Mesodermal cell (in vitro differentiated cells): Measurements from ENCODE around the gene MGAT4A.

Source experiments
- H3K27ac ChIP-seq: 2 replicates; pipeline ENCODE4 v1.7.0; 2013; ENCODE audit warnings: mild to moderate bottlenecking, low read depth, low read length, moderate library complexity; ENCODE audit not compliant: severe bottlenecking
- H3K36me3 ChIP-seq: 2 replicates; pipeline ENCODE4 v1.7.1; 2013; ENCODE audit warnings: mild to moderate bottlenecking, low read length, moderate library complexity; ENCODE audit not compliant: control insufficient read depth, insufficient read depth
- H3K4me1 ChIP-seq: one replicate; pipeline ENCODE4 v1.7.1; 2013; ENCODE audit warnings: mild to moderate bottlenecking, low read length; ENCODE audit not compliant: insufficient read depth, control insufficient read depth, poor library complexity, severe bottlenecking
- H3K4me3 ChIP-seq: 2 replicates; pipeline ENCODE4 v1.7.0; 2013; ENCODE audit warnings: low read length, control low read depth, mild to moderate bottlenecking; ENCODE audit not compliant: insufficient read depth, poor library complexity, severe bottlenecking; ENCODE audit errors: extremely low read depth
- H3K9me3 ChIP-seq: 2 replicates; pipeline ENCODE4 v1.7.1; 2013; ENCODE audit warnings: mild to moderate bottlenecking, low read length, moderate library complexity; ENCODE audit not compliant: control insufficient read depth
- WGBS, 2 experiments: methylation state at CpG; one replicate each; pipeline ENCODE4 v1.1.5; 2013; ENCODE audit warnings: missing lambda C conversion rate in 2 of 2; ENCODE audit not compliant: insufficient coverage in 2 of 2; 5-methylcytosine and 5-hydroxymethylcytosine counted together

The MGAT4A gene

GRCh38 chr2:98571121-98571701, 159.7 kb downstream of the MGAT4A start:
- Histone ChIP-seq H3K36me3 (peaks cover 40% of the 10 kb centered on the region), H3K27ac (no peak overlapping the region), H3K9me3 (no peaks in the 10 kb centered on the region), H3K4me1 (no peaks in the 10 kb centered on the region), H3K4me3 (no peak overlapping the region)
- 95% methylated on average over 11 of the region's 13 CpGs for WGBS, 2 experiments

GRCh38 chr2:98570356-98570755, 160.6 kb downstream of the MGAT4A start:
- no peak overlapping the region for H3K4me3 ChIP-seq
- WGBS, 2 experiments, result 96 to 100% methylated on average over 4 to 5 of the region's 5 CpGs
- no peaks in the 10 kb centered on the region for H3K9me3 ChIP-seq
- H3K36me3 ChIP-seq, result peaks cover 43% of the 10 kb centered on the region
- no peak overlapping the region for H3K27ac ChIP-seq
- H3K4me1 ChIP-seq, result no peaks in the 10 kb centered on the region

GRCh38 chr2:98569915-98570314, 161.0 kb downstream of the MGAT4A start:
- Histone ChIP-seq H3K4me1 (no peaks in the 10 kb centered on the region), H3K36me3 (peaks cover 41% of the 10 kb centered on the region), H3K4me3 (no peak overlapping the region), H3K9me3 (no peaks in the 10 kb centered on the region), H3K27ac (no peak overlapping the region)
- WGBS, 2 experiments, result 94 to 97% methylated on average over 11 to 13 of the region's 13 CpGs

DNA sequence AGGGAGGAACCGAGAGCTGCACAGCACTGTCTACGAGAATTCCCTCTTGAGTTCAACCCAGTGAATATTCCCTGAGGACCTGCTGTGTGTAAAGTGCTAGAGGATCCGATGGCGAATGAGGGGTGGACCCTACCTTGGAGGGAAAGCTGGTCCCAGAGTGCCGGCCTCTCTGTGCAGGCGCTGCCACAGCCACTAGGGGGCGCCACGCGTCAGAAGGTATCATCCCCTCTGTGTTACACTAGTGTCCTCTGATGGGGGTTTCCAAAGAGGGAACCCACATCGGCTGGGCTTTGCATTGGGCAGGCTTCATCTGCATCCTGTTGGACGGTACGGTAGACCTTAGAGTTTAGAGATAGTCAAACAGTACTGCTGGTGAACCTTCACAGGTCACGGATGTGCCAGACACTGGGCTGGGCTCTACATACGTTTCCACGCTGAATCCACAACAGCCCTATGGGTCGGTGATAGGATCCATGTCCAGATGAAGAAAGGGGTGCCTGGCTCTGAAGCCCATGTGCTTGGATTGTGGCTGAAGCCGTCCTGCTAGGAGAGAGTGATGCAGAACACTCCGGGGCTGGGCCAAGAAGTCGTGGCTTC, 161.6 kb downstream of the MGAT4A start:
- Histone ChIP-seq H3K9me3 (no peaks in the 10 kb centered on the region), H3K4me1 (no peaks in the 10 kb centered on the region), H3K4me3 (no peak overlapping the region), H3K36me3 (peaks cover 42% of the 10 kb centered on the region), H3K27ac (no peak overlapping the region)
- 67 to 68% methylated on average over 17 to 19 of the region's 19 CpGs for WGBS, 2 experiments
